Aorta (tissue), 5 donors: Measurements from ENCODE around the gene CYP4F11. TPM values are rescaled to one million over a fixed set of nuclear protein-coding genes. Genes with fewer than 3 reads are reported as not detected.

Experiments
- ATAC-seq: fragments of 200-7000 bp; cut with Tn5 transposase; one replicate; pipeline ENCODE4 v1.9.1; 2022; ENCODE audit warnings: moderate library complexity; ENCODE audit not compliant: low FRiP score
- DNase-seq, 2 donors: peaks; one replicate each; pipeline ENCODE4 v3.0.0-alpha.2; 2020
- H3K27ac ChIP-seq, 2 donors: one replicate each; pipeline ENCODE4 v1.5.1; 2013; ENCODE audit warnings: low read length in 2 of 2, mild to moderate bottlenecking in 2 of 2, moderate library complexity in 2 of 2, control low read depth in 1 of 2, inconsistent platforms in 1 of 2, low read depth in 1 of 2
- H3K27me3 ChIP-seq, 2 donors: one replicate each; pipeline ENCODE4 v1.6.1; 2013; ENCODE audit warnings: control low read depth in 1 of 2, low read length in 1 of 2, mild to moderate bottlenecking in 1 of 2, moderate library complexity in 1 of 2; ENCODE audit not compliant: insufficient read depth in 2 of 2, control insufficient read depth in 1 of 2
- H3K36me3 ChIP-seq, 2 donors: one replicate each; pipeline ENCODE4 v1.6.1; 2013; ENCODE audit warnings: control low read depth in 1 of 2, low read length in 1 of 2, mild to moderate bottlenecking in 1 of 2; ENCODE audit not compliant: insufficient read depth in 2 of 2, control insufficient read depth in 1 of 2
- H3K4me1 ChIP-seq, 2 donors: one replicate each; pipeline ENCODE4 v1.6.1; 2013; ENCODE audit warnings: low read length in 2 of 2, control low read depth in 1 of 2, mild to moderate bottlenecking in 1 of 2, moderate library complexity in 1 of 2; ENCODE audit not compliant: insufficient read depth in 2 of 2, control insufficient read depth in 1 of 2
- H3K4me3 ChIP-seq, 2 donors: one replicate each; pipeline ENCODE4 v1.5.1; 2013; ENCODE audit warnings: low read length in 2 of 2, control low read depth in 1 of 2, mild to moderate bottlenecking in 1 of 2
- H3K9me3 ChIP-seq: one replicate; pipeline ENCODE4 v1.6.1; 2013; ENCODE audit warnings: mild to moderate bottlenecking, low read length; ENCODE audit not compliant: control insufficient read depth
- WGBS, 2 donors: extraction: QIAGEN DNeasy Blood & Tissue Kit; methylation state at CpG; one replicate each; pipeline ENCODE4 v1.1.7; 2013; 5-methylcytosine and 5-hydroxymethylcytosine counted together
- intact Hi-C, 2 donors: fragments of 100-400 bp; cut with DNase I; formaldehyde crosslinking; loops; one replicate each; pipeline versions ENCODE4 v1.14.2 to v1.15.0; 2022
- polyA plus RNA-seq, 2 donors: library from polyadenylated mRNA; stranded (reverse); fragments of 200-250 nt; gene quantifications; one replicate each; pipeline ENCODE4 v1.2.3, GENCODE V29; 2013
- total RNA-seq, 2 donors: library from RNA; stranded (reverse); fragmentation: NEBNext Ultra II Directional; extraction: Animal tissue kit (Norgen Biotek cat#: 25700); gene quantifications; one replicate each; pipeline ENCODE4 v1.2.1, GENCODE V29; 2021
- donor health status: healthy with polysubstance abuse.
- donor health status: Bipolar disorder and iron deficiency.
- donor health status: DM: no; HTN: no; CAD: no.
- donor health status: DM: no; HTN: no; CAD: no.
- donor health status: DM: yes; HTN: yes; CAD: no.

The CYP4F11 gene
- total and polyA plus RNA-seq, 4 donors = 1.5 to 11.0 (median 7.2) TPM

GRCh38 chr19:15862444-15862843 lies 71.9 kb downstream of the CYP4F11 start:
- intact Hi-C loops = loop anchor here (10.0 kb wide), 2 partner anchors 228 to 238 kb away; no protein-coding TSS in a partner anchor
- 46 to 52% methylated on average over 7 of the region's 7 CpGs for WGBS, 2 donors
- ATAC-seq = no peak

More at GRCh38 chr19:15862444-15862843, 71.9 kb downstream of the CYP4F11 start:
- no peaks in the 10 kb centered on the region for H3K4me1 ChIP-seq
- H3K27ac ChIP-seq = no peak overlapping the region
- H3K27me3 ChIP-seq = no peaks in the 10 kb centered on the region
- H3K36me3 ChIP-seq = no peaks in the 10 kb centered on the region
- H3K9me3 ChIP-seq = no peaks in the 10 kb centered on the region
- no peak overlapping the region for H3K4me3 ChIP-seq
- no peak for DNase-seq

Other genes with a start within 250 kb of the CYP4F11 start
- gene OR10H2, start 206.5 kb downstream of the CYP4F11 start, total RNA-seq = not detected
- not detected for gene OR10H2, start 206.5 kb downstream of the CYP4F11 start, polyA plus RNA-seq
- not detected for gene OR10H3, start 196.5 kb downstream of the CYP4F11 start, total RNA-seq
- not detected for gene OR10H3, start 196.5 kb downstream of the CYP4F11 start, polyA plus RNA-seq
- gene OR10H5, start 146.9 kb downstream of the CYP4F11 start, total RNA-seq = not detected
- gene OR10H5, start 146.9 kb downstream of the CYP4F11 start, polyA plus RNA-seq = not detected
- under 1 TPM in 1 of 2 donors, not detected in 1; 0.10 TPM for gene OR10H1, start 118.9 kb downstream of the CYP4F11 start, total RNA-seq
- gene OR10H1, start 118.9 kb downstream of the CYP4F11 start, polyA plus RNA-seq = not detected
- not detected for gene CYP4F2, start 36.5 kb downstream of the CYP4F11 start, total RNA-seq
- gene CYP4F2, start 36.5 kb downstream of the CYP4F11 start, polyA plus RNA-seq = 1 to 10 TPM in 1 of 2 donors, not detected in 1; 4.4 TPM
- gene OR10H4, start 14.5 kb upstream of the CYP4F11 start, total RNA-seq = not detected
- not detected for gene OR10H4, start 14.5 kb upstream of the CYP4F11 start, polyA plus RNA-seq
- gene TPM4, start 142.0 kb upstream of the CYP4F11 start, total RNA-seq = 1,000 to 10,000 TPM in 1 of 2 donors, 100 to 1,000 TPM in 1; 695 to 1,409 TPM
- gene TPM4, start 142.0 kb upstream of the CYP4F11 start, polyA plus RNA-seq = 100 to 1,000 TPM; 800 to 937 TPM
- gene RAB8A, start 177.4 kb upstream of the CYP4F11 start, total RNA-seq = 10 to 100 TPM; 51.3 to 56.7 TPM
- gene RAB8A, start 177.4 kb upstream of the CYP4F11 start, polyA plus RNA-seq = 10 to 100 TPM; 17.6 to 30.3 TPM
- 1 to 10 TPM; 1.3 to 1.4 TPM for gene HSH2D, start 209.2 kb upstream of the CYP4F11 start, total RNA-seq
- 1 to 10 TPM in 1 of 2 donors, under 1 TPM in 1; 0.10 to 2.5 TPM for gene HSH2D, start 209.2 kb upstream of the CYP4F11 start, polyA plus RNA-seq
- gene CIB3, start 239.0 kb upstream of the CYP4F11 start, total RNA-seq = not detected
- gene CIB3, start 239.0 kb upstream of the CYP4F11 start, polyA plus RNA-seq = under 1 TPM in 1 of 2 donors, not detected in 1; 0.95 TPM